Cortex of kidney (tissue), 1 donor: ENCODE data around the gene SLC22A7.
"Not testable (repeated sequence)": the region's sequence is repeated elsewhere in the genome, so short reads cannot be mapped to it uniquely, and the experiment has no call there.

Experiments used
- DNase-seq: peaks from one replicate; lab custom pipeline; 2025; lab: John Stamatoyannopoulos, UW

SLC22A7 gene

DNA sequence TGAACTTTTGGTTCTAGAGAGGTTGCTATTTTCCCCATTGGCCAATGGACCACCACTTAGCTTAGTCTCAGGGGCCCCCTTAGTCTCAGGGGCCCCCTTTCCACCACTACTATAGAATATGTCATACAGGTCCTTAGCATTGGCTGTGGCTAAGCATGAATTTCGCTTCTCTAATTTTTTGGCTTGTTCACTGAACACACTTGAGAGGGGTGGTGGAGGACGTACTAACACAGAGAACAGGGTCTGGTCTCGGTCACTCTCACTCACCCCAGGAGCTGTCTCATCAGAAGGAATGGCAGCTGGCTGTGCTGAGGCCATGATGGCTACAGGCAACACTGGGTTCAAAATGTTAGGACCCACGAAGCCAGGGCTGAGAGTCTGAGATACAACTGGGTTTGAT lies 41.1 kb downstream of the SLC22A7 start:
- no peak for DNase-seq

DNA sequence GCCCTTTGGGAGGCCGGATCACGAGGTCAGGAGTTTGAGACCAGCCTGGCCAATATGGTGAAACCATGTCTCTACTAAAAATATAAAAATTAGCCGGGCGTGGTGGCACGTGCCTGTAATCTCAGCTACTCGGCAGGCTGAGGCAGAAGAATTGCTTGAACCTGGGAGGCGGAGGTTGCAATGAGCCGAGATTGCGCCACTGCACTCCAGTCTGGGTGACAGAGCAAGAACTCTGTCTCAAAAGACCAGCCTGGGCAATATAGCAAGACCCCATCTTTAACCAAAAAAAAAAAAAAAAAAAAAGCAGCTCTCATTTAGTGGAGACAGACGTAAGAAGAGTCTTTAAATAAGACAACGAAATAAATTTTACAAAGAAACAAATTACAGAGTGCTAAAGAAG lies 48.2 kb downstream of the SLC22A7 start:
- DNase-seq, result not testable (repeated sequence)

- no peak for DNase-seq
These were observed 49.0 kb downstream of the SLC22A7 start for GRCh38 chr6:43347021-43347420.

DNA sequence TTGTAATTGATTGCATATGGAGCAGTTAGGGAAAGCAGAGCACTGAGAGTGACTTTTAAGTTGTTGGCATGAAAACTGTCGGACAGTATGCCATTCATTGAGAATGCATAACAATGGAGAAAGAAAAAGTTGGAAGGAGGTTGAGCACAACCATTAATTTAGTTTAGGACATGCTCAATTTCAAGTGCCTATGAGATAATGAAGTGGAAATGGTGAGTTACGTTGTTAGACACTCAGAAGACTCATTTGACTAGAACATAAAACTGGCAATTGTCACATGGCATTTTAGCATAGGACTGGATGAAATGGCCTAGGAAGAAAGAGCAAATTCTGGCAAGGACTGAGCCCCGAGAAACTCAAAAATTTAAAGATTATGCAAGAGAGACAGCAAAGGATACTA lies 49.4 kb downstream of the SLC22A7 start:
- no peak for DNase-seq

GRCh38 chr6:43351951-43352350 lies 53.9 kb downstream of the SLC22A7 start:
- not testable (repeated sequence) for DNase-seq
